ENCODE measurements around the gene LGALS1. TPM values are rescaled to one million over a fixed set of nuclear protein-coding genes. Genes with fewer than 3 reads are reported as not detected.
A peak's percentile ranks its signal among the peaks of the same experiment; 100 is the strongest.

Gene LGALS1
- total RNA-seq, 1 experiment from 2014 or later = 32.8 TPM

DNA sequence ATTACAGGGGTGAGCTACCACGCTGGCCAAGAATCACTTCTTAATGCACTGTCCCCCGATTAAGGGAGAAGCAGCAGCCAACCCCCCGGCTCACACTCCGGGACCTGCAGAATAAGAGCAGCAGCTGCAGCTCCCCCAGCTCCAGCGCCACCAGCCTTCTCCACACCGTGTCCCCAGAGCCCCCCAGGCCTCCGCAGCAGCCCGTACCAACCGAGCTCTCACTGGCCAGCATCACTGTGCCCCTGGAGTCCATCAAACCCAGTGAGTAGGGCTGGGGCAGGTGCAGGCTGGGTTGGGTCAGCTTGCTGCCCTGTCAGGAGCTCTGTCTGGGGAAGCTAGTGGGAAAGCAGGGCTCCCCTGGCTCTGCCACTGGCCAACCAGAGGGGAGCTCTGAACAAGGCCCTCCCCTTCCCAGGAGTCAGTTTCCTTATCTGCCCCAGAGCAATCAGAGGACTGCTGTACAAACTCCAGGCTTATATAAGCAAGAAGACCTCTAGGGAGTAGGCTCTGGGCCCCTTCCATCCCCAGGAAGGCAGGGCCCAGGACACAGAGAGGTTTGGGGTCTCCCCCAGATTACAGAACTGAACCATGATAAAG lies 44.5 kb upstream of the LGALS1 start:
- Mint-ChIP-seq H3K36me3 (ENCODE audit: insufficient read depth in 1 of 3, low read depth in 3 of 3) (peaks cover 0 to 12% (median 11%) of the 10 kb centered on the region in 3 experiments; a peak in 5 of 7 replicates), H3K4me1 (peaks cover 16 to 20% of the 10 kb centered on the region in 2 experiments), H3K9me3 (no peaks in the 10 kb centered on the region), H3K27ac (0 out of 7 replicates have a peak overlapping the region, but pooled peaks of 1 of the 3 experiments have one; percentile 44), H3K27me3 (ENCODE audit: low read depth) (no peaks in the 10 kb centered on the region), H3K4me3 (no peak overlapping the region)
- no peak overlapping the region for H2BK15ac ChIP-seq (ENCODE audit: low read depth, low read length)
- no peak overlapping the region for H2BK12ac ChIP-seq (ENCODE audit: insufficient read length, low read depth, low read length)
- H2AFZ ChIP-seq (ENCODE audit: low read length) = no peak overlapping the region
- H3K27ac ChIP-seq (ENCODE audit: insufficient read length, low read depth, low read length) = no peak overlapping the region
- no peak for DNase-seq
- H4K5ac ChIP-seq (ENCODE audit: insufficient read length, low read depth, low read length) = no peak overlapping the region
- no peaks in the 10 kb centered on the region for H3K27me3 ChIP-seq (ENCODE audit: insufficient read depth, low read length)
- TF ChIP-seq, protein P1, sequence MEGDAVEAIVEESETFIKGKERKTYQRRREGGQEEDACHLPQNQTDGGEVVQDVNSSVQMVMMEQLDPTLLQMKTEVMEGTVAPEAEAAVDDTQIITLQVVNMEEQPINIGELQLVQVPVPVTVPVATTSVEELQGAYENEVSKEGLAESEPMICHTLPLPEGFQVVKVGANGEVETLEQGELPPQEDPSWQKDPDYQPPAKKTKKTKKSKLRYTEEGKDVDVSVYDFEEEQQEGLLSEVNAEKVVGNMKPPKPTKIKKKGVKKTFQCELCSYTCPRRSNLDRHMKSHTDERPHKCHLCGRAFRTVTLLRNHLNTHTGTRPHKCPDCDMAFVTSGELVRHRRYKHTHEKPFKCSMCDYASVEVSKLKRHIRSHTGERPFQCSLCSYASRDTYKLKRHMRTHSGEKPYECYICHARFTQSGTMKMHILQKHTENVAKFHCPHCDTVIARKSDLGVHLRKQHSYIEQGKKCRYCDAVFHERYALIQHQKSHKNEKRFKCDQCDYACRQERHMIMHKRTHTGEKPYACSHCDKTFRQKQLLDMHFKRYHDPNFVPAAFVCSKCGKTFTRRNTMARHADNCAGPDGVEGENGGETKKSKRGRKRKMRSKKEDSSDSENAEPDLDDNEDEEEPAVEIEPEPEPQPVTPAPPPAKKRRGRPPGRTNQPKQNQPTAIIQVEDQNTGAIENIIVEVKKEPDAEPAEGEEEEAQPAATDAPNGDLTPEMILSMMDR (conservative IDR thresholded peaks at IDR 0.05) = no peak
- H2BK5ac ChIP-seq (ENCODE audit: insufficient read length, low read length) = no peak overlapping the region
- H2BK20ac ChIP-seq (ENCODE audit: low read depth, low read length, poor library complexity, severe bottlenecking) = no peak overlapping the region
- H2AK5ac ChIP-seq (ENCODE audit: insufficient read length, low read length) = no peak overlapping the region
- WGBS (ENCODE audit: extremely low coverage, insufficient read length, low lambda C conversion rate) = no CpG with 5 or more reads among the region's 9 CpGs
- H3K79me2 ChIP-seq (ENCODE audit: insufficient read depth, low read length) = no peaks in the 10 kb centered on the region
- no peak overlapping the region for H3K18ac ChIP-seq (ENCODE audit: insufficient read length, low read depth, low read length)
- H4K20me1 ChIP-seq (ENCODE audit: control insufficient read depth, insufficient read depth, insufficient read length) = no peaks in the 10 kb centered on the region
- H4K91ac ChIP-seq (ENCODE audit: insufficient read length, low read depth, low read length) = no peak overlapping the region
- no peak overlapping the region for H3T11ph ChIP-seq (ENCODE audit: low read length)
- H2BK120ac ChIP-seq (ENCODE audit: low read depth, low read length, poor library complexity, severe bottlenecking) = no peak overlapping the region
- H3K23me2 ChIP-seq (ENCODE audit: insufficient read length, low read depth, low read length, poor library complexity, severe bottlenecking) = no peaks in the 10 kb centered on the region
- H3K56ac ChIP-seq (ENCODE audit: insufficient read length, low read depth, low read length) = no peak overlapping the region
- H3K14ac ChIP-seq (ENCODE audit: insufficient read depth, low read length) = no peak overlapping the region
- H3K4ac ChIP-seq (ENCODE audit: low read depth, low read length) = no peak overlapping the region
- no peak overlapping the region for H3K9ac ChIP-seq (ENCODE audit: extremely low read depth, insufficient read length, low read length)
- H3K23ac ChIP-seq (ENCODE audit: insufficient read length, low read depth, low read length) = no peak overlapping the region
- H3K79me1 ChIP-seq (ENCODE audit: insufficient read depth, low read depth, low read length, poor library complexity, severe bottlenecking) = no peaks in the 10 kb centered on the region
- H3K4me2 ChIP-seq (ENCODE audit: insufficient read depth, insufficient read length, low read length) = no peak overlapping the region
- H4K8ac ChIP-seq (replicated peaks; ENCODE audit: insufficient read length, low read depth, low read length) = no peak overlapping the region
- H3K9me3 ChIP-seq (ENCODE audit: control insufficient read depth, low read depth, low read length) = no peaks in the 10 kb centered on the region
- H3K4me1 ChIP-seq (ENCODE audit: insufficient read depth, low read length) = peaks cover 2% of the 10 kb centered on the region; the same call in 1 of the 2 replicates
